Nephron (organoid): Measurements from ENCODE around the gene CFAP69.

Source experiments
- H3K27ac Mint-ChIP-seq, 3 experiments: 2 replicates each; pipeline ENCODE4 v1.8.0; 2020; ENCODE audit warnings: mixed read lengths in 3 of 3, mild to moderate bottlenecking in 2 of 3, moderate library complexity in 1 of 3
- H3K27me3 Mint-ChIP-seq: 2 replicates; pipeline ENCODE4 v1.8.0; 2021; ENCODE audit warnings: low read depth, mild to moderate bottlenecking, moderate library complexity, mixed read lengths
- H3K36me3 Mint-ChIP-seq: 2 replicates; pipeline ENCODE4 v1.8.0; 2020; ENCODE audit warnings: low read depth, mixed read lengths
- H3K4me1 Mint-ChIP-seq: 2 replicates; pipeline ENCODE4 v1.8.0; 2020; ENCODE audit warnings: mixed read lengths
- H3K4me3 Mint-ChIP-seq, 3 experiments: 2 replicates each; pipeline ENCODE4 v1.8.0; 2020; ENCODE audit warnings: mild to moderate bottlenecking in 3 of 3, mixed read lengths in 3 of 3, moderate library complexity in 2 of 3
- H3K9me3 Mint-ChIP-seq: 2 replicates; pipeline ENCODE4 v1.8.0; 2020; ENCODE audit warnings: mixed read lengths
- TF ChIP-seq, protein P1 (sequence below), 3 experiments: fragments of 200-600 bp; sonication (generic); IDR thresholded peaks; one replicate each; pipeline ENCODE4 v1.5.0; 2021; ENCODE audit warnings: antibody characterized with exemption in 3 of 3; ENCODE audit not compliant: unreplicated experiment in 3 of 3

The CFAP69 gene

DNA sequence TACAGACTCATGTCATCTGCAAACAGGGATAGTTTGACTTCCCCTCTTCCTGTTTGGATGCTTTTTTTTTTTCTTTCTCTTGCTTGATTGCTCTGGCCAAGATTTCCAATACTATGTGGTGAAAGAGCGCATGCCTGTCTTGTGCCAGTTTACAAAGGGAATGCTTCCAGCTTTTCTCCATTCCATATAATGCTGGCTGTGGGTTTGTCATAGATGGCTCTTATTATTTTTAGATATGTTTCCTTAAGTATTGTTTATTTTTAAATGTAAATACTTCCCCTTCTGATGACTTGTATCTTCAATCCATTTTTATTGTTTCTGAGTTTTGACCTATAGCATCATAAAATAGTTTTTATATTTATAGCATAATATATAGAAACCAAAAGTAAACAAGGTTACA is 58.3 kb downstream of the CFAP69 start:
- no peak overlapping the region for H3K4me3 Mint-ChIP-seq
- TF ChIP-seq, protein P1, sequence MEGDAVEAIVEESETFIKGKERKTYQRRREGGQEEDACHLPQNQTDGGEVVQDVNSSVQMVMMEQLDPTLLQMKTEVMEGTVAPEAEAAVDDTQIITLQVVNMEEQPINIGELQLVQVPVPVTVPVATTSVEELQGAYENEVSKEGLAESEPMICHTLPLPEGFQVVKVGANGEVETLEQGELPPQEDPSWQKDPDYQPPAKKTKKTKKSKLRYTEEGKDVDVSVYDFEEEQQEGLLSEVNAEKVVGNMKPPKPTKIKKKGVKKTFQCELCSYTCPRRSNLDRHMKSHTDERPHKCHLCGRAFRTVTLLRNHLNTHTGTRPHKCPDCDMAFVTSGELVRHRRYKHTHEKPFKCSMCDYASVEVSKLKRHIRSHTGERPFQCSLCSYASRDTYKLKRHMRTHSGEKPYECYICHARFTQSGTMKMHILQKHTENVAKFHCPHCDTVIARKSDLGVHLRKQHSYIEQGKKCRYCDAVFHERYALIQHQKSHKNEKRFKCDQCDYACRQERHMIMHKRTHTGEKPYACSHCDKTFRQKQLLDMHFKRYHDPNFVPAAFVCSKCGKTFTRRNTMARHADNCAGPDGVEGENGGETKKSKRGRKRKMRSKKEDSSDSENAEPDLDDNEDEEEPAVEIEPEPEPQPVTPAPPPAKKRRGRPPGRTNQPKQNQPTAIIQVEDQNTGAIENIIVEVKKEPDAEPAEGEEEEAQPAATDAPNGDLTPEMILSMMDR (IDR thresholded peaks at IDR 0.05; ENCODE audit: unreplicated experiment in 3 of 3) = no peak
- H3K27ac Mint-ChIP-seq = no peak overlapping the region
- H3K27me3 Mint-ChIP-seq = no peaks in the 10 kb centered on the region
- no peaks in the 10 kb centered on the region for H3K36me3 Mint-ChIP-seq
- no peaks in the 10 kb centered on the region for H3K9me3 Mint-ChIP-seq
- H3K4me1 Mint-ChIP-seq = no peaks in the 10 kb centered on the region

DNA sequence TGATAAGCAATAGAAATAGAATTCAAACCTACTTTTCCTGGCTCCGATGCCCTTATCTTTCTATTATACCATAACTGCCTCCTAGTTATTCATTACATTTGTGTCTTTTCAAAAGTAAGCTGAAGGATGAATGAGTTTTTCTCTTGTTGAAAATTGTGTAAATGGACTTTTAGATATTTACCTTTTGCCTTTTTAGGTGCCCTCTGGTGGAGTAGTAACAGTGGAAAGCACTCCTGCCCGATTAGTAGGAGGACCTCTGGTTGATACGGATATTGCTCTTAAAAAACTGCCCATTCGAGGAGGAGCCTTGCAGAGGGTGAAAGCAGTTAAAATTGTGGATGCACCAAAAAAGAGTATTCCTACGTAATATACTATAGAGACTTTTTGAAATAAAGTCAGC is 64.9 kb downstream of the CFAP69 start:
- Mint-ChIP-seq H3K36me3 (no peaks in the 10 kb centered on the region), H3K4me3 (no peak overlapping the region), H3K27ac (no peak overlapping the region), H3K4me1 (no peaks in the 10 kb centered on the region), H3K27me3 (no peaks in the 10 kb centered on the region), H3K9me3 (no peaks in the 10 kb centered on the region)
- TF ChIP-seq, protein P1 (IDR thresholded peaks at IDR 0.05; ENCODE audit: unreplicated experiment in 3 of 3) = no peak

DNA sequence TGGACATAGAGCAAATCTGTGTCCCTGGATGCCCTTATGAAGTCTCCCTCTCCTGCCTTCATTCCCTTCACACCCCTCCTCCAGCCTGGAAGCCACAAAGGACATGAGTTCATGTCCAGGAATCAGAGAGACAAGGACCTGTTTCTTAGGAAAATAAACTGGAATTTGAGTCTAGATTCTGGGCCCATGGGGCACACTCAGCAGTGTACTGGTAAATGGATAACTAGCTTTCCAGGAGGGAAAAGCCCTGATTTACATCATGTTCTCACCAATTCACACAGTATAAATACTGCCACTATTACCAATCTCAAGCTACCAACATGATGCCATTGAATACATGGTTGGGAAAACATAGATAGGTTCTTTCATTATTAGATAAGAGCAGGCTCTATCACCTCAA is 66.2 kb downstream of the CFAP69 start:
- Mint-ChIP-seq H3K27ac (no peak overlapping the region), H3K4me1 (no peaks in the 10 kb centered on the region), H3K27me3 (no peaks in the 10 kb centered on the region), H3K4me3 (no peak overlapping the region), H3K9me3 (no peaks in the 10 kb centered on the region), H3K36me3 (no peaks in the 10 kb centered on the region)
- TF ChIP-seq, protein P1 (IDR thresholded peaks at IDR 0.05; ENCODE audit: unreplicated experiment in 3 of 3) = no peak

DNA sequence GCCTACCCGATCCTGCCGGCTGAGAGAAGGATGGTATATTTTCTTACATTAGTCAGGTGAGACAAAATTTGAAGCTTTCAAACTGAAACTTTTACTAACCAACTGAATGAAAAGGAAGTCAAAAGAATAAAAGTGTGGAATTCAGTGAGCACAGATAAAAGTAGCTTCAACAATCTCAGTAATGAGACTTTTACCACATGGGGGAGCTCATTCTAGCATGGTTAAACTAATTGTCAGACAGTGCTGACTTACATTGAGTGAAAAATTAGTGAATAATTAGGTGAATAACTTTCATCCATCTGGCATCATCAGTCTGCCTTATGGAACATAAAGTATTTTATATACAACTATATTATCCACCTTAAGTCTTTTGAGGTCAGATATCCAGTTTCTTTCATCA is 67.8 kb downstream of the CFAP69 start:
- no peaks in the 10 kb centered on the region for H3K36me3 Mint-ChIP-seq
- no peaks in the 10 kb centered on the region for H3K9me3 Mint-ChIP-seq
- no peak overlapping the region for H3K4me3 Mint-ChIP-seq
- TF ChIP-seq, protein P1 (IDR thresholded peaks at IDR 0.05; ENCODE audit: unreplicated experiment in 3 of 3) = peak in 1 of 3 experiments; percentile 11
- no peak overlapping the region for H3K27ac Mint-ChIP-seq
- no peaks in the 10 kb centered on the region for H3K4me1 Mint-ChIP-seq
- H3K27me3 Mint-ChIP-seq = peaks cover 11% of the 10 kb centered on the region

DNA sequence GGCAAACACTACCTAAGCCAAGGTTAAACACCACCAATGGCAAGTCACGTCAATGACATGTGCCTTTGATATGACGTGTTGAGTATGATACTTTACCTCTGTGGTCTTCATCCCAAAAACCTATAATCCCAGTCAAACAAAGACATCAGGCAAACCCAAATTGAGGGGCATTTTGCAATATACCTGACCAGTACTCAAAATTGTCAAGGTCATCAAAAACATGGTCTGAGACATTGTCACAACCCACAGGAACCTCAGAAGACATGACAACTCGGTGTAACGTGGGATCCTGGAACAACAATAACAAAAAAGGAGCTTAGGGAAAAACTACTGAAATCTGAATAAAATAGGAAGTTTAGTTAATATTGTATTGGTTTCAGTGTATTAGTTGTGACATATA is 68.9 kb downstream of the CFAP69 start:
- Mint-ChIP-seq H3K27ac (no peak overlapping the region), H3K9me3 (no peaks in the 10 kb centered on the region)
- TF ChIP-seq, protein P1 (IDR thresholded peaks at IDR 0.05; ENCODE audit: unreplicated experiment in 3 of 3) = no peak

DNA sequence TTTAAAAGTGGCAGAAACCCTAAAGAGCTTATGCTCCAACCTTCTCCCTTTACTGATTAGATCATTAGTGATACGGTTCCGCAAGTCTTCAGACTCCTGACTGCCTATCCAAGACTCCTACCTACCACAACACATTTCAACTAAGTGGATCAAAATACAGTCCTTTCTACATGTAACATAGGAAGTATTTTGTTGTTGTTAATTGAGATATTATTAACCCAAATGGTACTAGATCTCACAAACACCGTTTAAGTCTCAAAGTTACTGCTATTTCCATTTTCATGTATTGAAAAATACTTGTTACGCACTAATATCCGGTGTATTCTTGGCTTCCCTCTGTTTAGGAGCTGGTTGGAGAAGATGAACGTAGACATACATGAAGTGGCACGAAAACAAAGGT is 75.0 kb downstream of the CFAP69 start:
- H3K36me3 Mint-ChIP-seq = no peaks in the 10 kb centered on the region
- no peak overlapping the region for H3K27ac Mint-ChIP-seq
- peaks cover 5% of the 10 kb centered on the region for H3K4me1 Mint-ChIP-seq
- H3K27me3 Mint-ChIP-seq = peaks cover 72% of the 10 kb centered on the region
- no peaks in the 10 kb centered on the region for H3K9me3 Mint-ChIP-seq
- TF ChIP-seq, protein P1 (IDR thresholded peaks at IDR 0.05; ENCODE audit: unreplicated experiment in 3 of 3) = no peak
- H3K4me3 Mint-ChIP-seq = peak overlapping the region; percentile 65 to 69 (median 68)

More for the DNA sequence above, 68.9 kb downstream of the CFAP69 start:
- Mint-ChIP-seq H3K27me3 (peaks cover 18% of the 10 kb centered on the region), H3K4me3 (no peak overlapping the region), H3K36me3 (no peaks in the 10 kb centered on the region), H3K4me1 (no peaks in the 10 kb centered on the region)
